Measurements from ENCODE around the gene FBXO24.
"Not testable (repeated sequence)": the region's sequence is repeated elsewhere in the genome, so short reads cannot be mapped to it uniquely, and the experiment has no call there.

FBXO24 gene

GRCh38 chr7:100556541-100556940 is 29.6 kb upstream of the FBXO24 start:
- no peak for DNase-seq (ENCODE audit: low read depth in 2 of 2)

- DNase-seq (ENCODE audit: low read depth in 2 of 2) = no peak
Measured at GRCh38 chr7:100559127-100559526, 27.0 kb upstream of the FBXO24 start.

GRCh38 chr7:100561491-100562194 is 24.5 kb upstream of the FBXO24 start:
- no peak for DNase-seq (ENCODE audit: low read depth in 2 of 2)

GRCh38 chr7:100562195-100563099 is 23.7 kb upstream of the FBXO24 start:
- no peak for DNase-seq (ENCODE audit: low read depth in 2 of 2)

GRCh38 chr7:100563100-100563564 is 23.0 kb upstream of the FBXO24 start:
- DNase-seq (ENCODE audit: low read depth in 2 of 2) = no peak

GRCh38 chr7:100563809-100564400 is 22.2 kb upstream of the FBXO24 start:
- peak; percentile 63 to 71 for DNase-seq (ENCODE audit: low read depth in 2 of 2)

- not testable (repeated sequence) for DNase-seq (ENCODE audit: low read depth in 2 of 2)
Measured at GRCh38 chr7:100564405-100564804, 21.7 kb upstream of the FBXO24 start.

GRCh38 chr7:100565133-100565571 is 21.0 kb upstream of the FBXO24 start:
- DNase-seq (ENCODE audit: low read depth in 2 of 2) = no peak

- DNase-seq (ENCODE audit: low read depth in 2 of 2) = no peak
Measured at GRCh38 chr7:100566018-100566531, 20.1 kb upstream of the FBXO24 start.

GRCh38 chr7:100567031-100567730 is 18.9 kb upstream of the FBXO24 start:
- no peak for DNase-seq (ENCODE audit: low read depth in 2 of 2)

- no peak for DNase-seq (ENCODE audit: low read depth in 2 of 2)
Measured at GRCh38 chr7:100567751-100568175, 18.4 kb upstream of the FBXO24 start.

GRCh38 chr7:100568176-100568895 is 17.8 kb upstream of the FBXO24 start:
- no peak for DNase-seq (ENCODE audit: low read depth in 2 of 2)

- DNase-seq (ENCODE audit: low read depth in 2 of 2) = no peak
Measured at GRCh38 chr7:100568896-100569844, 17.0 kb upstream of the FBXO24 start.

GRCh38 chr7:100570954-100571828 is 14.9 kb upstream of the FBXO24 start:
- no peak for DNase-seq (ENCODE audit: low read depth in 2 of 2)

GRCh38 chr7:100571829-100572116 is 14.4 kb upstream of the FBXO24 start:
- no peak for DNase-seq (ENCODE audit: low read depth in 2 of 2)

- DNase-seq (ENCODE audit: low read depth in 2 of 2) = no peak
Measured at GRCh38 chr7:100572281-100572948, 13.7 kb upstream of the FBXO24 start.

- no peak for DNase-seq (ENCODE audit: low read depth in 2 of 2)
Measured at GRCh38 chr7:100572949-100573675, 13.0 kb upstream of the FBXO24 start.
